K562 (cell line): Measurements from ENCODE around the gene RNF31.
A peak's percentile ranks its signal among the peaks of the same experiment; 100 is the strongest.

ENCODE experiments used
- BACH1 ChIP-seq: fragments of 200-800 bp; sonication (Bioruptor generic); IDR thresholded peaks from 2 replicates; pipeline ENCODE4 v1.6.1; 2016; ENCODE audit warnings: missing genetic modification characterization, missing compliant biosample characterization
- HNRNPUL1 ChIP-seq: fragments of 200-400 bp; formaldehyde crosslinking; IDR thresholded peaks from 2 replicates; pipeline ENCODE4 v1.6.1; 2017; ENCODE audit warnings: low read length
- NR3C1 ChIP-seq: sonication (generic); formaldehyde crosslinking; IDR thresholded peaks from 2 replicates; pipeline ENCODE4 v1.8.1; 2022; ENCODE audit warnings: missing genetic modification reagents
- PHF20 ChIP-seq: fragments of 450-650 bp; IDR thresholded peaks from 2 replicates; pipeline ENCODE4 v1.6.1; 2018; ENCODE audit not compliant: partially characterized antibody
- POLR2G ChIP-seq: fragments of 200-400 bp; formaldehyde crosslinking; IDR thresholded peaks from 2 replicates; pipeline ENCODE4 v1.6.1; 2017; ENCODE audit warnings: low read depth, mild to moderate bottlenecking, antibody characterized with exemption, low read length, moderate library complexity
- RAD21 ChIP-seq, 2 experiments: fragments of 250-450 bp in 1 of 2; fragments of 450-650 bp in 1 of 2; sonication (Bioruptor Pico) in 1 of 2; formaldehyde crosslinking in 1 of 2; IDR thresholded peaks in 1 of 2; conservative IDR thresholded peaks in 1 of 2; 2 replicates each; pipeline versions ENCODE4 v1.4.0 to v1.8.0; 2020 to 2022; ENCODE audit warnings: mild to moderate bottlenecking in 2 of 2, moderate library complexity in 1 of 2
- SRF ChIP-seq, 2 experiments: fragments of 250-450, 450-650 bp in 1 of 2; sonication (Bioruptor Pico) in 1 of 2; sonication (generic) in 1 of 2; formaldehyde crosslinking; IDR thresholded peaks; 2 replicates each; pipeline versions ENCODE4 v1.5.0 to v1.5.1; 2020 to 2022; ENCODE audit warnings: mild to moderate bottlenecking in 1 of 2, missing genetic modification reagents in 1 of 2
- TF ChIP-seq, protein P1 (sequence below), 3 experiments: IDR thresholded peaks in 2 of 3; conservative IDR thresholded peaks in 1 of 3; 2 replicates each; pipeline ENCODE4 v1.5.1; 2011 to 2012; ENCODE audit warnings: low read length in 3 of 3, mild to moderate bottlenecking in 3 of 3, control low read depth in 2 of 3, improper control_type of control experiment in 1 of 3, inconsistent platforms in 1 of 3, low read depth in 1 of 3, mixed read lengths in 1 of 3, moderate library complexity in 1 of 3; ENCODE audit not compliant: insufficient read depth in 2 of 3
- TF ChIP-seq, protein P2 (sequence below): fragments of 200-800 bp; sonication (Bioruptor generic); IDR thresholded peaks from 2 replicates; pipeline ENCODE4 v1.6.1; 2016; ENCODE audit warnings: missing genetic modification characterization, missing compliant biosample characterization

- TF ChIP-seq PHF20: peak; percentile 83
- TF ChIP-seq, protein P1, sequence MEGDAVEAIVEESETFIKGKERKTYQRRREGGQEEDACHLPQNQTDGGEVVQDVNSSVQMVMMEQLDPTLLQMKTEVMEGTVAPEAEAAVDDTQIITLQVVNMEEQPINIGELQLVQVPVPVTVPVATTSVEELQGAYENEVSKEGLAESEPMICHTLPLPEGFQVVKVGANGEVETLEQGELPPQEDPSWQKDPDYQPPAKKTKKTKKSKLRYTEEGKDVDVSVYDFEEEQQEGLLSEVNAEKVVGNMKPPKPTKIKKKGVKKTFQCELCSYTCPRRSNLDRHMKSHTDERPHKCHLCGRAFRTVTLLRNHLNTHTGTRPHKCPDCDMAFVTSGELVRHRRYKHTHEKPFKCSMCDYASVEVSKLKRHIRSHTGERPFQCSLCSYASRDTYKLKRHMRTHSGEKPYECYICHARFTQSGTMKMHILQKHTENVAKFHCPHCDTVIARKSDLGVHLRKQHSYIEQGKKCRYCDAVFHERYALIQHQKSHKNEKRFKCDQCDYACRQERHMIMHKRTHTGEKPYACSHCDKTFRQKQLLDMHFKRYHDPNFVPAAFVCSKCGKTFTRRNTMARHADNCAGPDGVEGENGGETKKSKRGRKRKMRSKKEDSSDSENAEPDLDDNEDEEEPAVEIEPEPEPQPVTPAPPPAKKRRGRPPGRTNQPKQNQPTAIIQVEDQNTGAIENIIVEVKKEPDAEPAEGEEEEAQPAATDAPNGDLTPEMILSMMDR (IDR thresholded peaks at IDR 0.05 in 2 of 3, conservative IDR thresholded peaks at IDR 0.05 in 1 of 3; ENCODE audit: insufficient read depth in 2 of 3, low read depth in 1 of 3, low read length in 3 of 3): no peak
- no peak for TF ChIP-seq SRF (CRISPR knock-in tag; IDR thresholded peaks at IDR 0.05)
- TF ChIP-seq HNRNPUL1: no peak
- TF ChIP-seq NR3C1: no peak
- no peak for TF ChIP-seq BACH1
- peak; percentile 95 for TF ChIP-seq POLR2G
- TF ChIP-seq RAD21 (CRISPR knock-in tag; conservative IDR thresholded peaks at IDR 0.05 in 1 of 2, IDR thresholded peaks at IDR 0.05 in 1 of 2): peak; percentile 27 to 34; a peak in 1 of 4 replicates
- TF ChIP-seq, protein P2, sequence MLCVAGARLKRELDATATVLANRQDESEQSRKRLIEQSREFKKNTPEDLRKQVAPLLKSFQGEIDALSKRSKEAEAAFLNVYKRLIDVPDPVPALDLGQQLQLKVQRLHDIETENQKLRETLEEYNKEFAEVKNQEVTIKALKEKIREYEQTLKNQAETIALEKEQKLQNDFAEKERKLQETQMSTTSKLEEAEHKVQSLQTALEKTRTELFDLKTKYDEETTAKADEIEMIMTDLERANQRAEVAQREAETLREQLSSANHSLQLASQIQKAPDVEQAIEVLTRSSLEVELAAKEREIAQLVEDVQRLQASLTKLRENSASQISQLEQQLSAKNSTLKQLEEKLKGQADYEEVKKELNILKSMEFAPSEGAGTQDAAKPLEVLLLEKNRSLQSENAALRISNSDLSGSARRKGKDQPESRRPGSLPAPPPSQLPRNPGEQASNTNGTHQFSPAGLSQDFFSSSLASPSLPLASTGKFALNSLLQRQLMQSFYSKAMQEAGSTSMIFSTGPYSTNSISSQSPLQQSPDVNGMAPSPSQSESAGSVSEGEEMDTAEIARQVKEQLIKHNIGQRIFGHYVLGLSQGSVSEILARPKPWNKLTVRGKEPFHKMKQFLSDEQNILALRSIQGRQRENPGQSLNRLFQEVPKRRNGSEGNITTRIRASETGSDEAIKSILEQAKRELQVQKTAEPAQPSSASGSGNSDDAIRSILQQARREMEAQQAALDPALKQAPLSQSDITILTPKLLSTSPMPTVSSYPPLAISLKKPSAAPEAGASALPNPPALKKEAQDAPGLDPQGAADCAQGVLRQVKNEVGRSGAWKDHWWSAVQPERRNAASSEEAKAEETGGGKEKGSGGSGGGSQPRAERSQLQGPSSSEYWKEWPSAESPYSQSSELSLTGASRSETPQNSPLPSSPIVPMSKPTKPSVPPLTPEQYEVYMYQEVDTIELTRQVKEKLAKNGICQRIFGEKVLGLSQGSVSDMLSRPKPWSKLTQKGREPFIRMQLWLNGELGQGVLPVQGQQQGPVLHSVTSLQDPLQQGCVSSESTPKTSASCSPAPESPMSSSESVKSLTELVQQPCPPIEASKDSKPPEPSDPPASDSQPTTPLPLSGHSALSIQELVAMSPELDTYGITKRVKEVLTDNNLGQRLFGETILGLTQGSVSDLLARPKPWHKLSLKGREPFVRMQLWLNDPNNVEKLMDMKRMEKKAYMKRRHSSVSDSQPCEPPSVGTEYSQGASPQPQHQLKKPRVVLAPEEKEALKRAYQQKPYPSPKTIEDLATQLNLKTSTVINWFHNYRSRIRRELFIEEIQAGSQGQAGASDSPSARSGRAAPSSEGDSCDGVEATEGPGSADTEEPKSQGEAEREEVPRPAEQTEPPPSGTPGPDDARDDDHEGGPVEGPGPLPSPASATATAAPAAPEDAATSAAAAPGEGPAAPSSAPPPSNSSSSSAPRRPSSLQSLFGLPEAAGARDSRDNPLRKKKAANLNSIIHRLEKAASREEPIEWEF (CRISPR knock-in tag): no peak
These were observed 41.2 kb downstream of the RNF31 start, which contains the start of gene IPO4 for GRCh38 chr14:24188251-24189058.
